Neural progenitor cell (in vitro differentiated cells): ENCODE data around the gene PDCD11. TPM values are rescaled to one million over a fixed set of nuclear protein-coding genes. Genes with fewer than 3 reads are reported as not detected.

ENCODE experiments used
- DNase-seq: peaks from one replicate; pipeline ENCODE4 v3.0.0-alpha.2; 2016; ENCODE audit warnings: low spot score
- H2AFZ ChIP-seq: fragments of 200-600 bp; sonication (generic); replicated peaks from 2 replicates; pipeline ENCODE4 v1.6.1; 2016; ENCODE audit warnings: antibody characterized with exemption
- H3F3A ChIP-seq: fragments of 200-600 bp; sonication (generic); 2 replicates; pipeline ENCODE4 v1.6.1; 2016; ENCODE audit warnings: antibody characterized with exemption, low read depth
- H3K27ac ChIP-seq: fragments of 200-600 bp; sonication (generic); 2 replicates; pipeline ENCODE4 v1.5.1; 2016; ENCODE audit warnings: mild to moderate bottlenecking
- H3K27me3 ChIP-seq: fragments of 200-600 bp; sonication (generic); 2 replicates; pipeline ENCODE4 v1.6.1; 2016; ENCODE audit warnings: mild to moderate bottlenecking, moderate library complexity
- H3K36me3 ChIP-seq: fragments of 200-600 bp; sonication (generic); 2 replicates; pipeline ENCODE4 v1.5.1; 2016
- H3K4me1 ChIP-seq: fragments of 200-600 bp; sonication (generic); 2 replicates; pipeline ENCODE4 v1.6.1; 2016; ENCODE audit warnings: mixed run types
- H3K4me2 ChIP-seq: fragments of 200-600 bp; sonication (generic); 2 replicates; pipeline ENCODE4 v1.6.1; 2016
- H3K4me3 ChIP-seq: fragments of 200-600 bp; sonication (generic); 2 replicates; pipeline ENCODE4 v1.5.1; 2016
- H3K79me2 ChIP-seq: fragments of 200-600 bp; sonication (generic); 2 replicates; pipeline ENCODE4 v1.6.1; 2016; ENCODE audit warnings: low read depth
- H3K9ac ChIP-seq: fragments of 200-600 bp; sonication (generic); 2 replicates; pipeline ENCODE4 v1.6.1; 2016
- H3K9me3 ChIP-seq: fragments of 200-600 bp; sonication (generic); 2 replicates; pipeline ENCODE4 v1.5.1; 2016; ENCODE audit warnings: low read depth
- H4K20me1 ChIP-seq: fragments of 200-600 bp; sonication (generic); 2 replicates; pipeline ENCODE4 v1.6.1; 2016; ENCODE audit warnings: low read depth
- H3K27ac Mint-ChIP-seq: 3 replicates; pipeline ENCODE4 v1.8.0; 2021; ENCODE audit warnings: mixed read lengths
- H3K27me3 Mint-ChIP-seq: 2 replicates; pipeline ENCODE4 v1.8.0; 2022; ENCODE audit warnings: low read depth, mild to moderate bottlenecking, inconsistent platforms, moderate library complexity, mixed read lengths; ENCODE audit not compliant: insufficient read depth
- H3K36me3 Mint-ChIP-seq: 3 replicates; pipeline ENCODE4 v1.8.0; 2021; ENCODE audit warnings: mixed read lengths
- H3K4me1 Mint-ChIP-seq: 3 replicates; pipeline ENCODE4 v1.8.0; 2021; ENCODE audit warnings: mixed read lengths
- H3K4me3 Mint-ChIP-seq: 3 replicates; pipeline ENCODE4 v1.8.0; 2021; ENCODE audit warnings: mild to moderate bottlenecking, moderate library complexity, mixed read lengths
- H3K9me3 Mint-ChIP-seq: 3 replicates; pipeline ENCODE4 v1.8.0; 2020; ENCODE audit warnings: mixed read lengths
- EZH2 ChIP-seq: fragments of 200-600 bp; sonication (generic); IDR thresholded peaks from 2 replicates; pipeline ENCODE4 v1.6.1; 2017; ENCODE audit warnings: antibody characterized with exemption, mild to moderate bottlenecking, moderate library complexity
- EZH2phosphoT487 ChIP-seq: fragments of 200-600 bp; sonication (generic); IDR thresholded peaks from 2 replicates; pipeline ENCODE4 v1.6.1; 2017; ENCODE audit warnings: antibody characterized with exemption
- total RNA-seq: library from RNA; depleted of rRNA; stranded (reverse); fragments of >200 nt; gene quantifications from 2 replicates; pipeline ENCODE4 v1.2.3, GENCODE V29; 2015; ENCODE audit warnings: low replicate concordance
- TF ChIP-seq, protein P1 (sequence below): fragments of 200-600 bp; sonication (generic); IDR thresholded peaks from 2 replicates; pipeline ENCODE4 v1.5.1; 2017; ENCODE audit warnings: antibody characterized with exemption, mild to moderate bottlenecking

Gene PDCD11
- total RNA-seq, 1 donor from 2014 or later = 42.8 TPM

DNA sequence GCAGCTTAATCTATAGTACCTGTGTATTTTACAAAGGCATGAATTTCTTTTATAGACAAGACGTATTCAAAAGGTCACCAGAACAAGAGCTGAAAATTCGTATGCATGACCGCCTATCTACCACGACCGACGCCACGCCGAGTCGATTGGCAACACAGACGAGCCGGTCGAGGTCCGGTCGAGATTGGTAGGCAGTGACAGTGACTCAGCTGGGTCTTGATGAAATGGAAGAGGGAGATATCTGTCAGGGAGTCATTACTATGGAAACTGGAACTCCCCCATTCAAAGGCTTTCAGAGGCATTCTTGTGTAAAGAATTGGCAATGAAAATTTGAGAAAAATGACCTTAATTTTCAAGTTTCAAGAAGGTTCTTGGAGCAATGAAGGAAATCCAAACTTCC is 2.2 kb upstream of the PDCD11 start:
- peaks cover 4% of the 10 kb centered on the region for H4K20me1 ChIP-seq
- peaks cover 23% of the 10 kb centered on the region for H3K4me1 ChIP-seq
- no peak overlapping the region for H2AFZ ChIP-seq
- Mint-ChIP-seq H3K27me3 (peaks cover 4% of the 10 kb centered on the region), H3K4me3 (peak overlapping the region; percentile 78), H3K9me3 (no peaks in the 10 kb centered on the region), H3K4me1 (peaks cover 29% of the 10 kb centered on the region), H3K36me3 (peaks cover 7% of the 10 kb centered on the region), H3K27ac (no peak overlapping the region)
- peak overlapping the region; percentile 15 for H3K4me2 ChIP-seq
- H3K79me2 ChIP-seq = peaks cover 75% of the 10 kb centered on the region
- H3K36me3 ChIP-seq = peaks cover 16% of the 10 kb centered on the region
- H3F3A ChIP-seq = peaks cover 5% of the 10 kb centered on the region
- TF ChIP-seq, protein P1, sequence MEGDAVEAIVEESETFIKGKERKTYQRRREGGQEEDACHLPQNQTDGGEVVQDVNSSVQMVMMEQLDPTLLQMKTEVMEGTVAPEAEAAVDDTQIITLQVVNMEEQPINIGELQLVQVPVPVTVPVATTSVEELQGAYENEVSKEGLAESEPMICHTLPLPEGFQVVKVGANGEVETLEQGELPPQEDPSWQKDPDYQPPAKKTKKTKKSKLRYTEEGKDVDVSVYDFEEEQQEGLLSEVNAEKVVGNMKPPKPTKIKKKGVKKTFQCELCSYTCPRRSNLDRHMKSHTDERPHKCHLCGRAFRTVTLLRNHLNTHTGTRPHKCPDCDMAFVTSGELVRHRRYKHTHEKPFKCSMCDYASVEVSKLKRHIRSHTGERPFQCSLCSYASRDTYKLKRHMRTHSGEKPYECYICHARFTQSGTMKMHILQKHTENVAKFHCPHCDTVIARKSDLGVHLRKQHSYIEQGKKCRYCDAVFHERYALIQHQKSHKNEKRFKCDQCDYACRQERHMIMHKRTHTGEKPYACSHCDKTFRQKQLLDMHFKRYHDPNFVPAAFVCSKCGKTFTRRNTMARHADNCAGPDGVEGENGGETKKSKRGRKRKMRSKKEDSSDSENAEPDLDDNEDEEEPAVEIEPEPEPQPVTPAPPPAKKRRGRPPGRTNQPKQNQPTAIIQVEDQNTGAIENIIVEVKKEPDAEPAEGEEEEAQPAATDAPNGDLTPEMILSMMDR = no peak
- TF ChIP-seq EZH2phosphoT487 (no peak), EZH2 (no peak)
- DNase-seq = no peak
- H3K27ac ChIP-seq = no peak overlapping the region
- no peaks in the 10 kb centered on the region for H3K9me3 ChIP-seq
- H3K27me3 ChIP-seq = no peaks in the 10 kb centered on the region
- H3K4me3 ChIP-seq = no peak overlapping the region
- no peak overlapping the region for H3K9ac ChIP-seq

DNA sequence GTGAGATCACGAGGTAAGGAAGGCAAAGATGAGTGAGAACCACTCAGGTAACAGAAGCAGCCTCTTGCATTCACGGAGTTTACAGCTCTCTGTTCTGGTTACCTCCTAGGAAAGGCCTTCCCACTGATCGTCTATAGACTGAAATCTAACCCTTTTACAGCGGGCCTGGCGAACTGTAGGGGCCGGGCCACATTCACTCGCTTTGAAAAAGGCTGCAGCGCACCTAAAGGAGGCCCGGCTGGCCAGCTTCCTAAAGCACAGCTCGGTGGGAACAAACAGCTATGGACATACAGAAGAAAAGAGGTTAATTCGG is 716 bp upstream of the PDCD11 start:
- Histone ChIP-seq H3K36me3 (peaks cover 16% of the 10 kb centered on the region), H3K9ac (peak overlapping the region; percentile 68), H3K27me3 (no peaks in the 10 kb centered on the region), H3K79me2 (peaks cover 80% of the 10 kb centered on the region), H4K20me1 (no peaks in the 10 kb centered on the region), H3F3A (peaks cover 4% of the 10 kb centered on the region), H3K4me3 (peak overlapping the region; percentile 75), H3K9me3 (no peaks in the 10 kb centered on the region), H3K4me1 (peaks cover 23% of the 10 kb centered on the region), H3K4me2 (peak overlapping the region; percentile 78), H2AFZ (no peak overlapping the region), H3K27ac (no peak overlapping the region)
- Mint-ChIP-seq H3K4me1 (peaks cover 29% of the 10 kb centered on the region), H3K9me3 (no peaks in the 10 kb centered on the region), H3K36me3 (peaks cover 9% of the 10 kb centered on the region), H3K27me3 (peaks cover 4% of the 10 kb centered on the region), H3K27ac (peak overlapping the region; percentile 51), H3K4me3 (peak overlapping the region; percentile 95)
- peak; percentile 44 for DNase-seq
- TF ChIP-seq EZH2 (no peak), EZH2phosphoT487 (no peak)
- TF ChIP-seq, protein P1 = no peak

DNA sequence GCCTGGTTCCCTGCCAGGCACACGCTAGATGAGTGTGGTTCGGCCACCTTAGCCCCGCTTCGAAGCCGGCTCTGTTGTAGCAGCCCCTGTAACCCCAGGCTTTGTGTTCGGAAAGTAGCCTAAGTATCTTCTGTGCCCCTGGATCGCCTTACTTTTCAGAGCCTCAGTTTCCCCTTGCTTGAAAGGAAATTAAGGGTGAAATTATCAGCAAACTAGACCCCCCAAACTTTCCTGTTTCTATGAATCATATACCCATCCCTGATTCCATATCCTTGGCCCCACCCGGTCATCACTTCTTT is 312 bp downstream of the PDCD11 start:
- peaks cover 23% of the 10 kb centered on the region for H3K4me1 ChIP-seq
- H3K4me2 ChIP-seq = peak overlapping the region; percentile 83
- no peak overlapping the region for H3K27ac ChIP-seq
- H3K27ac Mint-ChIP-seq = peak overlapping the region; percentile 97
- no peaks in the 10 kb centered on the region for H4K20me1 ChIP-seq
- H3K36me3 ChIP-seq = peaks cover 14% of the 10 kb centered on the region
- peak overlapping the region; percentile 77 for H3K9ac ChIP-seq
- peak overlapping the region; percentile 95 for H3K4me3 Mint-ChIP-seq
- DNase-seq = no peak
- no peaks in the 10 kb centered on the region for H3K9me3 Mint-ChIP-seq
- no peaks in the 10 kb centered on the region for H3K27me3 ChIP-seq
- H3K4me3 ChIP-seq = peak overlapping the region; percentile 75
- peaks cover 4% of the 10 kb centered on the region for H3F3A ChIP-seq
- peaks cover 4% of the 10 kb centered on the region for H3K27me3 Mint-ChIP-seq
- peaks cover 74% of the 10 kb centered on the region for H3K79me2 ChIP-seq
- no peaks in the 10 kb centered on the region for H3K9me3 ChIP-seq
- peaks cover 5% of the 10 kb centered on the region for H3K36me3 Mint-ChIP-seq
- H3K4me1 Mint-ChIP-seq = peaks cover 29% of the 10 kb centered on the region
- no peak for TF ChIP-seq EZH2phosphoT487
- TF ChIP-seq EZH2 = no peak
- peak overlapping the region; percentile 66 for H2AFZ ChIP-seq

DNA sequence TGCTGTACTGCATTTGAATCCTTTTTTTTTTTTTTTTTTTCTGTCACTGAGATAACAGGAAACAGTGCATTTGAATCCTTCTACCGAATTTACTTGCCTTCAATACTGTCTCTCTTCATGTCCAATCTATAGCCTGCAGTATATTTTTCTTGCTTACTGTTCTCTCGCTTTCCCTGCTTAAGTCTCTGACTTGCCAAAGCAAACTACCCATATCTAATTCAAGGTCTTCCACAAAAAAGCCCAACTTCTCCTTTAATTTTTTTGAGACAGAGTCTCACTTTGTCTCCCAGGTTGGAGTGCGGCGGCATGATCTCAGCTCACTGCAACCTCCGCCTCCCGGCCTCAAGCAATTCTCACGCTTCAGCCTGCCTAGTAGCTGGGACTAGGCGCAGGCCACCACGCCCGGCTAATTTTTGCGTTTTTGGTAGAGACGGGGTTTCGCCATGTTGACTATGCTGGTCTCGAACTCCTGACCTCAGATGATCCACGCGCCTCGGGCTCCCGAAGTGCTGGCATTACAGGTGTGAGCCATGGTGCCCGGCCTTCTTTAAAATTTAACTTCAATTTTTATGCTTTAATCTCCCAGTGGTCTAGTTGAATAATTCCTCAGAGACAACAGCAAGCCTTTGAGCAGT is 882 bp downstream of the PDCD11 start:
- H3K4me3 Mint-ChIP-seq = peak overlapping the region; percentile 95
- H3K27ac Mint-ChIP-seq = peak overlapping the region; percentile 97
- H3K27me3 Mint-ChIP-seq = peaks cover 4% of the 10 kb centered on the region
- TF ChIP-seq EZH2phosphoT487 = no peak
- TF ChIP-seq EZH2 = no peak
- TF ChIP-seq, protein P1 = no peak
- Histone ChIP-seq H3F3A (peaks cover 4% of the 10 kb centered on the region), H3K27me3 (no peaks in the 10 kb centered on the region), H4K20me1 (no peaks in the 10 kb centered on the region), H3K9me3 (no peaks in the 10 kb centered on the region), H2AFZ (no peak overlapping the region), H3K27ac (no peak overlapping the region), H3K36me3 (peaks cover 9% of the 10 kb centered on the region), H3K4me3 (peak overlapping the region; percentile 75), H3K9ac (peak overlapping the region; percentile 77), H3K79me2 (peaks cover 68% of the 10 kb centered on the region), H3K4me1 (peaks cover 23% of the 10 kb centered on the region), H3K4me2 (peak overlapping the region; percentile 83)
- peaks cover 29% of the 10 kb centered on the region for H3K4me1 Mint-ChIP-seq
- DNase-seq = no peak
- no peaks in the 10 kb centered on the region for H3K9me3 Mint-ChIP-seq
- peaks cover 5% of the 10 kb centered on the region for H3K36me3 Mint-ChIP-seq
